ENCODE results near the gene MARVELD3.
"Not testable (repeated sequence)": the region's sequence is repeated elsewhere in the genome, so short reads cannot be mapped to it uniquely, and the experiment has no call there.

MARVELD3 gene

DNA sequence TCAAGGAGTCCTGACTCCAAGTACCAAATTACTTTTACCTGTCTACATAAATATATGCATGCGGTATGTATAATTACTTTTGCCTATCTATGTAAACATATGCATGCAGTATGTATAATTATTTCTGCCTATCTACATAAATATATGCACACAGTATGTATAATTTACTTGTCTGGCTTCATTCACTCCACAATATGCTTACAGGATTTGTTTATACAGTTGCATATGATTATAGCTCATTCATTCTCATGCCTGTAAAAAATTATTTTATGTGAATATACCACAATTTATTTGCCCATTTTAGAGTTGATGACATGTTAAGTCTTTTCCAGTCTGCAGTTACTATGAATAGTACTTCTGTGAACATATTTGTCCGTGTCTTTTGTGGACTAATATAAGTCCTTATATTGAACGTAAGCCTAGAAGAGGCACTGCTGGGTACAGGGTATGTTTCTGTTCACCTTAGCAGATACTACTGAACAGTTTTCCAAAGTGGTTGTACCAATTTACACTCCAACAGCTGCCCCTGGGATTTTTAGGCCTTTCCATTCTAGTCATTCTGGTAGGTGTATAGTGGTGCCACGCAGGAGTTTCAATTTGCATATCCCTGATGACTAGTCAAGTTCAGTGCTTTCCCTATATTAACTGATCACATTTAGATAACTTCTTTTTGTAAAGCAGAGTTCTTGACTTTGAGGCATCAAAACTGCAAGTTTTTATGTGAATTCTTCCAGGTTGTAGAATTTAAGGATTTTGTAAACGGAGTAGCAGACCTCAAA is 47.0 kb downstream of the MARVELD3 start:
- DNase-seq, result no peak

- DNase-seq, result no peak
These were observed 47.6 kb downstream of the MARVELD3 start for GRCh38 chr16:71673582-71673973.

GRCh38 chr16:71674229-71674628 is 48.2 kb downstream of the MARVELD3 start:
- no peak for DNase-seq

DNA sequence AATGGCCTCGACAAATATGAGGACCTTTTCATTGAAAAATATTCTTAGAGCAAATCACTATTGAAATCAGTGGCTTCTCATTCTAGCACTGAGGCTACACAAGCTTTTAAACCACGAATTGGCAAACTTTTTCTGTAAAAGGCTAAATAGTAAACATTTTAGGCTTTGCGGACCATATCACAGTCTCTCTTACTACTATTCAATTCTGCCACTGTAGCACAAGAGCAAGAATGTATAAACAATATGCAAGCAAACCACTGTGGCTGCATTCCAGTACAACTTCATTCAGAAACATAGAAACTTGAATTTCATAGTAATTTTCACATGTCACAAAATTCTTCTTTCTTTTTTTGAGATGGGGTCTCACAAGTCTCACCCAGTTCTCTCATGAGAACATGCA is 49.4 kb downstream of the MARVELD3 start:
- DNase-seq, result no peak

GRCh38 chr16:71676236-71676635 is 50.3 kb downstream of the MARVELD3 start:
- DNase-seq, result no peak

GRCh38 chr16:71681360-71681759 is 55.4 kb downstream of the MARVELD3 start:
- DNase-seq, result no peak

GRCh38 chr16:71684280-71684679 is 58.3 kb downstream of the MARVELD3 start:
- DNase-seq, result not testable (repeated sequence)

Data from CD4-positive, alpha-beta T cell treated with Interleukin-4 for 1 hour (primary cell).